ENCODE data around the gene NRIP3. TPM values are rescaled to one million over a fixed set of nuclear protein-coding genes. Genes with fewer than 3 reads are reported as not detected.

Gene NRIP3
- total RNA-seq, 2 experiments from 2014 or later, result 2.1 to 2.2 TPM

GRCh38 chr11:8971196-8971923, 32.4 kb downstream of the NRIP3 start:
- intact Hi-C loops (cut with DNase I, micrococcal nuclease), result no loop called here
- POLR2A ChIA-PET, result interaction anchor here (0.7 kb wide), 1 partner anchor 18 kb away, joined by 3 read pairs; no protein-coding TSS in a partner anchor
- Mint-ChIP-seq H3K4me3 (no peak overlapping the region), H3K36me3 (ENCODE audit: low read depth) (no peaks in the 10 kb centered on the region), H3K27me3 (no peaks in the 10 kb centered on the region), H3K4me1 (no peaks in the 10 kb centered on the region), H3K9me3 (ENCODE audit: low read depth) (no peaks in the 10 kb centered on the region), H3K27ac (no peak overlapping the region)
- no peak for ATAC-seq
- DNase-seq, result no peak
- CTCF ChIA-PET, result interaction anchor here (0.6 kb wide), 1 partner anchor 104 kb away, joined by 4 read pairs; no protein-coding TSS in a partner anchor

DNA sequence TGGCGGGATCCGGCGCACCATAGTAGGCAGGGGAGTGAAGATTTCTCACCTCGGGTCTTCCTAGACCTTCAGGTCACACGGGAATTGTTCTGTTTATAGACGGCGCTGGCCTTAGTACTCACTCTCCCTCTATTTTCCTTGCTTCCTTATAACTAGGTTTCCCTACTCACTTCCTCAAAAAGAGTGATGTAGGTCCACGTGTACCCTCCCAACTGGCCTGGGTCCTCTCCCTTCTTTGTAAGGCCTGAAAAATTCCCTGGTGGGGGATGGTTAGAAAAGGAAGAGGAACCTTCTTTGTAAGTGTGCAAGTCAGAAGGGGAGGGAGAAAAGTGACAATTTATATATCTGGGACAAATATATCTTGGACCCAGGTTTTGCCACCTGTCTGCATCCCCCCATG, 36.6 kb downstream of the NRIP3 start:
- intact Hi-C loops (cut with DNase I, micrococcal nuclease), result no loop called here
- H3K27ac Mint-ChIP-seq, result no peak overlapping the region
- ChIA-PET POLR2A (no interaction called here), CTCF (interaction anchor here (0.8 to 2.7 kb wide), 2 partner anchors 7 to 597 kb away, joined by 3 to 13 read pairs; no protein-coding TSS in a partner anchor)
- ATAC-seq (no peak), DNase-seq (no peak)
- H3K27me3 Mint-ChIP-seq, result no peaks in the 10 kb centered on the region
- H3K4me1 Mint-ChIP-seq, result peaks cover 19% of the 10 kb centered on the region
- peaks cover 4% of the 10 kb centered on the region for H3K36me3 Mint-ChIP-seq (ENCODE audit: low read depth)
- H3K4me3 Mint-ChIP-seq, result no peak overlapping the region
- no peaks in the 10 kb centered on the region for H3K9me3 Mint-ChIP-seq (ENCODE audit: low read depth)

DNA sequence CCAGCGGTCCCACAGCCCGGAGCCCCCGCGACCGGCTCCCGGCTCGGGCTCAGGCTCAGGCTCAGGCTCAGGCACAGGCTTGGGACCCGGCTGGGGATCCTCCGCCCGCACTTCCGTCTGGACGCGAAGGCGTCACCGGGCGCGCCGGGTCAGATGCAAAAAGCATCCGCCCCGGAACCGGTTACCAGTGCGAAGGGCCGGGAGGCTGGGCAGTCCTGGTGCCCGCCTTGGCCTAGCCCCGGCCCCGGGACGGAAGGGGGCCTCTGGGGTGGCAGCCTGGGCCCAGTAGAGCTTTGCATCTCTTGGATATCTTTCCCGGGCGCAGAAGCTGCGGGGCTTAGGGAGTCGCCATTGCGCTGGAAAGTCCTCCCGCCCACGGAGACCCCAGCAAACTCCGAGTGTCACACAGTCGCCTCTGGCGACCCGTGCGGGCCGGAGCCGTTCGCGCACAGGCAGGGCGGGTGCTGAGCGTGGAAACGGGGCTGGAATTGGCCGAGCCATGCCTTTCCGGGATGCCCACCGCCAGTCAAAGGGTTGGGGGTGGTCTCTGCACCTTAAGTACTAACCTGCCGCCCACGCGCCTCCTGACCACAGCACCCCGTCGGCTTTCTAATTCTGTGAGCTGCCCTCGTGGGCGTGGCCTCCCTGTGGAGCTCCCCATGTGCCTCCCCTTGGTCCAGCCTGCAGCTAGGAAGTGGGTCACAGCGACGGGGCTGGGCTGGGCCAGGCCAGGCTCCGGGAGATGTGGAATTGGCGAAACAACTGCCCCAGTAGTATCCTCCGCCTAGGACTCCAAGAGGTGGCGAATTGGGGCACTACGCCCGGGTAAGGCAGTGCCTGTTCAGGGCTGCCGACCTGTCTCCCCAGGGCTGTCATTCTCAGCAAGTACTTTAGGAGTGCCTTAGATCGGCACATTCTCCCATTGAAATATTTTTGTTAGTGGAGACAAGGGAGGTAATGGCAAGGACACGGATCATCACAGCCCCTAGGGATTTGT, 39.2 kb downstream of the NRIP3 start, which contains the start of gene TMEM9B:
Gene TMEM9B (minus strand): TSS at position 119 of the 997 bp plus-strand sequence. CDS start 129 bp downstream, outside the sequence.
- Mint-ChIP-seq H3K36me3 (ENCODE audit: low read depth) (peaks cover 4% of the 10 kb centered on the region), H3K9me3 (ENCODE audit: low read depth) (no peaks in the 10 kb centered on the region), H3K27me3 (no peaks in the 10 kb centered on the region), H3K4me3 (peak within 1 kb of the TSS; percentile 81), H3K27ac (peak within 1 kb of the TSS; percentile 89), H3K4me1 (peaks cover 29% of the 10 kb centered on the region)
- CTCF ChIA-PET, result interaction anchor here (0.6 to 1.8 kb wide), 4 partner anchors 50 to 1691 kb away, joined by 3 to 9 read pairs (median 4); no protein-coding TSS in a partner anchor
- intact Hi-C loops (cut with DNase I, micrococcal nuclease), result loop anchor here (1.0 to 5.0 kb wide), 12 partner anchors 37 to 609 kb away; partner anchors contain the start of genes RPL27A (in 2 of the 2), TRIM66 (in 2 of the 2), AKIP1 (in 1 of the 2) and IPO7 (in 1 of the 2)
- peak; percentile 90 for DNase-seq
- POLR2A ChIA-PET, result interaction anchor here (0.6 to 1.1 kb wide), 4 partner anchors 39 to 350 kb away, joined by 3 to 4 read pairs (median 3); partner anchors contain the start of genes AKIP1, NRIP3 and TMEM41B
- peak; percentile 87 for ATAC-seq

DNA sequence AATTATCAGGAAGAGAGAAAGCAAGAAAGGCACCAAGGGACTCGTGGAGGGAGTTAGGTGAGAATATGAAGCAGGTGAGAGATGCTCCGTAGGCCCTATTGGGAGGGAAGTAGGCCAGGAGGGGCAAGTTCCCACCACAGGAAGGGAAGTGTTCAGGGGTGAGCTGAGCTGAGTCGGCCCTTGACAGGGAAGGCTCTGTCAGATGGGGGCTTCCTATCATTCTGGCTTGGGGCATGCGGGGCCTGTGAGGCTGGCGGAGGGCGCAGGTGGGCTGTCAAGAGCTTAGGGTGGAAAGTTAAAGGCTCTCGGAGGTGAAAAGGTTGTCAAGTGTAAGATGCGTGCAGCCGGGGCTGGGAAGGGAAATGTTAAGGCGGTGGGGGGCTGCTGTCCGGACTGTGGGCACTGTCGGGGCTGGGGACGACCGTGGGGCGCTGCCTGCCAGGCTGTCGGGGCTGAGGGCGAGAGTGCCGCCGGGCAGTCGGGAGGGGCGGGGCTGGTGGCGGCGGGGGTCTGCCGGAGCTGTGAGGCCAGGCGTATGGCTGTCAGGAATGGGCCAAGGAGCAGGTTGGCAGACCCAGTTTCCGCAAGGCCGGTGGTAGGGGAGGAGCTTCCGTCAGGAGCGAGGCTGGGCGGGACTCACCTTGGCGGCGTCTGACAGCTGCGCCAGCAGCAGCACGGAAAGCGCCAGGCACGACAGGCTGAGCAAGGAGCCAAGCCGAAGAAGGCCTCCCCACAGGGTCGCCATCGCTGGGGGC, 40.1 kb downstream of the NRIP3 start:
- Mint-ChIP-seq H3K27me3 (no peaks in the 10 kb centered on the region), H3K27ac (peak overlapping the region; percentile 89), H3K36me3 (ENCODE audit: low read depth) (peaks cover 4% of the 10 kb centered on the region), H3K4me3 (peak overlapping the region; percentile 81), H3K4me1 (peaks cover 32% of the 10 kb centered on the region), H3K9me3 (ENCODE audit: low read depth) (no peaks in the 10 kb centered on the region)
- ATAC-seq, result peak; percentile 81
- DNase-seq, result peak; percentile 89
- CTCF ChIA-PET, result interaction anchor here (0.6 to 1.8 kb wide), 8 partner anchors 14 to 1690 kb away, joined by 3 to 9 read pairs (median 3); no protein-coding TSS in a partner anchor
- intact Hi-C loops (cut with DNase I, micrococcal nuclease), result loop anchor here (1.0 to 5.0 kb wide), 12 partner anchors 38 to 610 kb away; partner anchors contain the start of genes RPL27A (in 2 of the 2), TRIM66 (in 2 of the 2), AKIP1 (in 1 of the 2) and IPO7 (in 1 of the 2)
- POLR2A ChIA-PET, result interaction anchor here (0.6 to 1.1 kb wide), 3 partner anchors 40 to 337 kb away, joined by 3 to 4 read pairs (median 3); partner anchors contain the start of genes AKIP1 and NRIP3

DNA sequence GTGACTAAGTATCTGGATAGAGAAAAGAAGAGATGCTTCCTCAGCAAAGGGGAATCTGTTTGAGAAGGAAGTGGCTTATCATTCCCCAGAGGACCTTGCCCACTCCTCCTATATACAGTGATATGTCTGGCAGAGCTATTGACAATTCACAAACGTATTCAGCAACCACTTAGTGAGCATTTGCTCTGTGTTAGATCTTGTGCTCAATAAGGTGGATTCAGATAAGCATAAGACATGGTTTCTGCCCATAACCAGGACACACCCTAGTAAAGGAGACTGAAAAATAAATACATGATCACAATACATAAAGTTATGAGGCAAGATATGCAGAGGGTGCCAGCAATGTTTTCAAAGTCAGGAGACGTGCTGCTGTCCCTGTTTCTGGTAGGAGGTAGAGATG, 41.0 kb downstream of the NRIP3 start:
- DNase-seq (no peak), ATAC-seq (no peak)
- CTCF ChIA-PET, result interaction anchor here (0.6 to 1.8 kb wide), 5 partner anchors 14 to 544 kb away, joined by 3 to 9 read pairs (median 3); no protein-coding TSS in a partner anchor
- intact Hi-C loops (cut with DNase I, micrococcal nuclease), result loop anchor here (5.0 kb wide), 2 partner anchors 499 to 544 kb away; partner anchors contain the start of gene ZNF143 (in 1 of the 2)
- POLR2A ChIA-PET, result no interaction called here
- H3K27me3 Mint-ChIP-seq, result no peaks in the 10 kb centered on the region
- H3K36me3 Mint-ChIP-seq (ENCODE audit: low read depth), result peaks cover 4% of the 10 kb centered on the region
- peak overlapping the region; percentile 81 for H3K4me3 Mint-ChIP-seq
- no peaks in the 10 kb centered on the region for H3K9me3 Mint-ChIP-seq (ENCODE audit: low read depth)
- peaks cover 32% of the 10 kb centered on the region for H3K4me1 Mint-ChIP-seq
- H3K27ac Mint-ChIP-seq, result peak overlapping the region; percentile 78

DNA sequence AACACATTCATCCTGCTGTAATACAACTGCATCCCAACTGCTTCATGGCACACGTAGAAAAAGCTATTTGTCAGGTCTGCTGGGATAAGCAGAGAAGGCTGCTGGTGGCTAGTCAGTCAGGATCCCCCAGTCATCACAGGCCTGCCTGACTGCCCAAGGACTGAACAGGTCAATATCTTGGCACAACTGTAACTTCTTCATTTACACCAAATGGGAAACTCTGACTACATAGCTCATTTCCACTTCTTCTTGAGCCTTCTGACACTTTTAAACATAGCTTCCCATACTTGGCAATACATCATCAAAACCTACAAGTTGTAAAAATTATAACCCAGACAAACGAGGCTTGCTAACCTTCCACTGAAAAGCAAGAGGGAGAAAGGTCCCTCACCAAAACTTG, 42.4 kb downstream of the NRIP3 start:
- Mint-ChIP-seq H3K4me3 (no peak overlapping the region), H3K27me3 (no peaks in the 10 kb centered on the region), H3K4me1 (peaks cover 42% of the 10 kb centered on the region), H3K9me3 (ENCODE audit: low read depth) (no peaks in the 10 kb centered on the region), H3K36me3 (ENCODE audit: low read depth) (peaks cover 4% of the 10 kb centered on the region), H3K27ac (no peak overlapping the region)
- DNase-seq, result no peak
- no peak for ATAC-seq
- intact Hi-C loops (cut with DNase I, micrococcal nuclease), result loop anchor here (1.0 to 5.0 kb wide), 3 partner anchors 181 to 546 kb away; partner anchors contain the start of gene ZNF143 (in 1 of the 2)
- ChIA-PET CTCF (interaction anchor here (0.7 to 4.1 kb wide), 6 partner anchors 18 to 176 kb away, joined by 3 to 31 read pairs (median 17); partner anchors contain the start of gene ASCL3), POLR2A (interaction anchor here (0.7 to 0.8 kb wide), 2 partner anchors 42 to 979 kb away, joined by 3 read pairs; partner anchors contain the start of gene NRIP3)

DNA sequence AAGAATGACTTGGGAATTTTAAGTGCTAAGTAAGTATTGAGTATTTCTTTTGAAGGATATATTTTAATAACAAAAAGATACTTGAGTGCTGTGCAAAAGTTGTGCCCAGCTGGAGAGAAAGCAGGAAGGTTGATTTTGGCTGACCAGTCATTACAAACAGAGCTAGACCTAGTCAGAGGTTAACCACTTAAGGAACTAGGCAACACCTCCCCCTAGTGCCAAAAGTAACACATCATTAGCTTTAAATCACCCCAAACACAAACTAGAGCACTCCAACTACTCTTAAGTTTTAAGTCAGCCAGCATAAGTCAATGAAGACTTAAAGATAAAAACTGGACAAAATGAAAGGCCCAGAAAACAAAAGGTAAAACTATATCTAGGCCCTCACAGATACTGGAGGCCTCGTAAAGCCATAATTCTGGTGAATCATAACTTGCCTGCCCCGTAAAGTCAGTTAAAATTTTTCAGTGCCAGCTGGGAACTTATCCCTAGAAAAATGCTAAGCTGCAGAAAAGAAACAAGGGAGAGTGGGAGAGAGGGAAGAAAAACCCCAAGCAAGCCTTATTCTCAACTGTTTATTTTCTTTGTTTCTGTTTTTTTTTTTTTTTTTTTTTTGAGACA, 44.1 kb downstream of the NRIP3 start:
- intact Hi-C loops (cut with DNase I, micrococcal nuclease), result loop anchor here (1.0 to 5.0 kb wide), 8 partner anchors 45 to 735 kb away; partner anchors contain the start of gene ZNF143 (in 1 of the 2)
- Mint-ChIP-seq H3K9me3 (ENCODE audit: low read depth) (no peaks in the 10 kb centered on the region), H3K36me3 (ENCODE audit: low read depth) (peaks cover 8% of the 10 kb centered on the region), H3K27ac (no peak overlapping the region), H3K27me3 (no peaks in the 10 kb centered on the region), H3K4me3 (no peak overlapping the region), H3K4me1 (peaks cover 33% of the 10 kb centered on the region)
- CTCF ChIA-PET, result interaction anchor here (0.6 to 4.1 kb wide), 33 partner anchors 9 to 547 kb away, joined by 3 to 31 read pairs (median 4); partner anchors contain the start of genes AKIP1, ASCL3 and C11orf16
- POLR2A ChIA-PET, result interaction anchor here (0.5 to 0.7 kb wide), 2 partner anchors 48 to 53 kb away, joined by 3 to 4 read pairs; no protein-coding TSS in a partner anchor
- peak; percentile 43 for DNase-seq
- ATAC-seq, result peak; percentile 42

DNA sequence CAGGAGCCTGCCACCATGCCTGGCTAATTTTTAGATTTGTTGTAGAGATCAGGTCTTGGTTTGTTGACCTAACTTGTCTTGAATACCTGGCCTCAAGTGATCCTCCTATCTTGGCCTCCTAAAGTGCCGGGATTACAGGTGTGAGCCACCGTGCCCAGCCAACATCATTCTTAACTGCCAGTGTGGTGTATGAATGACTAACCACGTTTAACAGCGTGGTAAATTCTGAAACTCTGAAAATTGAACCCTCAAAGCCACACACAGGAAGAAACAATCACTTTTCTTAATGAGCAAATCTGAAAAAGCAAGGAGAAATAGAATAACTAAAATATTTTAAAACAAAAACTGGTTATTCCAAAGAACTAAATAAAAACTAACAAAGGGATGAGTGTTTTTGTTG, 46.9 kb downstream of the NRIP3 start:
- no peaks in the 10 kb centered on the region for H3K27me3 Mint-ChIP-seq
- CTCF ChIA-PET, result interaction anchor here (0.6 to 1.3 kb wide), 5 partner anchors 17 to 543 kb away, joined by 3 read pairs; no protein-coding TSS in a partner anchor

DNA sequence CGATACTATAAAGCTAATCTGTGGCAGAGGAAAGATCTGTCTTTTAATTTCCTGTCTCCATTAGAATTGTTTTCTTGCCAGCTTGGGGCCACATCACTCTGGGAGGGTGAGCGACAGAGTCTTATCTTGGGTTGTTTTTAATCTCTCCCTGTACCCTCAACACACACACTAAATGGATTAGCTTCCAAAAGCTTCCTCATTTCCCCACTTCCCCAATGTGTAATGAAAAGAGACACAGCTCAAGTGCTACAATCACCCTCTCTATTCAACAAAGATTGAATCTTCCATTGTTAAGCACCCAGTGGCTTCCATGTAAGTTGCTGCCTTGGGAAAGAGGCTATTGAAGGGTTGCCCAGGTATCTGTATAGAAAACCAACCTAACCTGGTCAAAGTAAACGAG, 54.9 kb downstream of the NRIP3 start:
- intact Hi-C loops (cut with DNase I, micrococcal nuclease), result no loop called here
- Mint-ChIP-seq H3K4me1 (no peaks in the 10 kb centered on the region), H3K27me3 (no peaks in the 10 kb centered on the region), H3K9me3 (ENCODE audit: low read depth) (no peaks in the 10 kb centered on the region), H3K4me3 (no peak overlapping the region), H3K27ac (no peak overlapping the region), H3K36me3 (ENCODE audit: low read depth) (peaks cover 31% of the 10 kb centered on the region)
- ChIA-PET CTCF (interaction anchor here (0.9 to 2.2 kb wide), 5 partner anchors 11 to 37 kb away, joined by 3 to 6 read pairs (median 3); no protein-coding TSS in a partner anchor), POLR2A (no interaction called here)
- ATAC-seq, result no peak
- no peak for DNase-seq

More for the DNA sequence above, 46.9 kb downstream of the NRIP3 start:
- POLR2A ChIA-PET, result no interaction called here
- ATAC-seq (peak; percentile 62), DNase-seq (peak; percentile 28)
- no peaks in the 10 kb centered on the region for H3K9me3 Mint-ChIP-seq (ENCODE audit: low read depth)
- intact Hi-C loops (cut with DNase I, micrococcal nuclease), result loop anchor here in 1 of 2 experiments (5.0 kb wide), 1 partner anchor 145 kb away; a partner anchor contains a TSS
- peaks cover 23% of the 10 kb centered on the region for H3K4me1 Mint-ChIP-seq
- peaks cover 10% of the 10 kb centered on the region for H3K36me3 Mint-ChIP-seq (ENCODE audit: low read depth)
- H3K27ac Mint-ChIP-seq, result no peak overlapping the region
- no peak overlapping the region for H3K4me3 Mint-ChIP-seq

Measured in activated CD4-positive, alpha-beta T cell treated with anti-CD3 and anti-CD28 coated beads for 36 hours (primary cell).